Right forelimb (tissue), 1 donor: ENCODE results near the gene SLC15A3.

ENCODE experiments used
- DNase-seq: peaks from one replicate; pipeline ENCODE4 v3.0.0-alpha.2; 2018

The SLC15A3 gene

DNA sequence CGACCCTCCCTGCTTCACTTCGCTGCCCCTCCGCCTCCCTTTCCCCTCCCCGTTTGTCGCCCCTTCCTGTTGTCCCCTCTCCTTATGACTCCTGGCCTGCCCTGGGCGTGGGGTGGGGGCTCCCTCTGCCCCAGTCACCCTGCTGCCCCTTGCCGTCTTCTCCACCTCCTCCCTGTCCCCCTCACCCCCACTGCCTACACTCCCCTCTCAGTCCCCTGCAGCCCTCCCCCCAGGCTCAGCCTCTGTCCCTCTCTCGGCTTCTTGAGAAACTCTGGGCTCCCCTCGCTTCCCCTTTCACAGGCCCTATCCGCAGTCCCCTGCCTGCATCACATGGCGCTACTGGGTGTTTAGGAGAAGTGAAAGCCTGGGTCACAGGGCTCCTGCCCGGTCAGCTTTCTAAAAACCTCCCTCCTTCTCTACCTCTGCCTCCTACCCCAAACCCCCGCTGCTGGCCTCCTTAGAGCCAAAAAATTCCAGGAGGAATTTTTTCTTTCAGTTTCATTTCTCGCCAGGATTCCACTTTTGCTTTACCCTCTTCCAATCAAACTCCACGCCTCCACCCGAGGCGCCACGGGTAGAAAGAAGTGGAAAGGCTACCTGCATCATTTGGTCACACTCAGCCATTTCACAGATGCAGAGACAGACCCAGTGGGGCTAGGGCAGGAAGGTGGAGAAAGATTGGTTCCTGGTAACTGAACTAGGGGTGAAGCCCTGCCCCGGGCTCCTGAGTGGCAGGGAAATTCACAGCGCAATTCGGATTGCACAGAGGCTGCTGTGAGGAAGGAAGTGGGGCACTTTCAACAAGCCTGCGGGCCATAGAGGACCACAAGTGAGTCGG, at the start of gene SLC15A3:
TSS of gene SLC15A3 (minus strand) at position 273 of the 838 bp plus-strand sequence. CDS start 625 bp downstream, outside the sequence.
- peak; percentile 64 for DNase-seq

DNA sequence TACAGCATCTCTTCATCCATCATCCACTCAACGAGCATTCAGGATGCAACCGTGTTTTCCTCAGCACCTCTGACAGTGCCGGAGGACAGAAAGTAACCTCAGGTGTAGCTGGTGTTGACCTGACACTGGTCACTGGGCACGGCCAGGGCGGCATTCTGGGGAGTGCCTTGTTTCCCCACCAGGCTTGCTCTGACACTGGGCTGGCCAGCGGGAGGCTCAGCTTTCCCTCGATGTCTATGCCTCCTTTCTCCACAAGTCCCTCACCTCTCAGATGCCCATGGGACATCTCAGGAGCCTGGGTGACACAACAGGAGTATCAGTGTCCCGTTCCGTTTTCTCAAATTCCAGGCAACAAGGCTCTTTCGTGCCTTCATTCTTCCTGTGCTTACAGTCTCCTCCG, 48.5 kb upstream of the SLC15A3 start:
- DNase-seq, result no peak

DNA sequence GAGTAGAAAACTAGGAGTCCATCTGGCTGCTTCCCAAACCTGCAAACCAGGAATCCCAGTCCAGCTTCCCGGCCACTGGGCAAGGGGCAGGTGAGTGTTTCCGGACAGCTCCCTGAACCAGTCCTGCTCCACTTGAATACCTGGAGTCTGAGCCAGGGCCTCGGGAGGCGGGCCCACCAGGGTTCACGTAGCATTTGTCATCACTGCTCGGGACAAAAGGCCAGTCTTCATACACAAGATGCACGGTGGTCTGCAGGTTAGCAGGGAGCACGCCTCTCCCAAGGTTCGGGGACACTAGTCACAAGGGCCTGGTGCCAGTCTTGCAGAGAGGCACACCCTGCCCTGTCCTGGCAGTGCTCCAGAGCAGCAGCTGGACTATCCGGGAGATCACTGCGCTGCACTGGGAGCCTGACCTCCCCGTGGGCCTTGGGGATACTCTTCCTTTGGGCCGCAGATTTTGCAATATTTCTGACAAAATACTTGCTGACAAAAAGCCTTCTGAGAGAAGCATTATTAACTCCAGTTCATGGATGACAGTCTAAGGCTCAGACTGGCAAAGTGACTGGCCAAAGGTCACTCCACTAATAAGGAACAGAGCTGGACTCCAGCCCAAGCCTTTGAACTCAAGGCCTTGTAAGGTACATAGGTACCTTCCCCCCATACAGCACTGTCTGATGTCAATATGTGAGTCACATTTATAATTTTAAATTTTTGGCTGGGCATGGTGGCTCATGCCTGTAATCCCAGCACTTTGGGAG, 44.6 kb upstream of the SLC15A3 start:
- no peak for DNase-seq

DNA sequence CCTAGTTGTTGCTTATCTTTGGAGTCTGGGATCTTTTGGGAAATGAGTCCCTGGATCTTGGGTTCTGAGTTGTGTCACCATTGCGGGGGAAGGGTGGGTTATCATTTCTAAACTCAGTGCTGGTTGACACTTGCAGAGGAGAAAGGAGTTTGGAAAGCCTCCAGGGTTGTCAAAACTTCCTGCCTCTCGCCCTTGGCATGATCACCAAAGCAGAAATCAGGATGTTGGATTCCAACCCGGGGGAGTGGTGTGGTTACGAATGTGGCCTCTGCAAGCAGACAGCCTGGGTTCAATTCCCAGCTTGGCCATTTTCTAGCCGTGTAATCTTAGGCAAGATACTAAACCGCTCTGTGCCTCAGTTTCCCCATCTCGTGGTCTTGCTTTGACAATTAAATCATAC, 43.8 kb upstream of the SLC15A3 start:
- no peak for DNase-seq

DNA sequence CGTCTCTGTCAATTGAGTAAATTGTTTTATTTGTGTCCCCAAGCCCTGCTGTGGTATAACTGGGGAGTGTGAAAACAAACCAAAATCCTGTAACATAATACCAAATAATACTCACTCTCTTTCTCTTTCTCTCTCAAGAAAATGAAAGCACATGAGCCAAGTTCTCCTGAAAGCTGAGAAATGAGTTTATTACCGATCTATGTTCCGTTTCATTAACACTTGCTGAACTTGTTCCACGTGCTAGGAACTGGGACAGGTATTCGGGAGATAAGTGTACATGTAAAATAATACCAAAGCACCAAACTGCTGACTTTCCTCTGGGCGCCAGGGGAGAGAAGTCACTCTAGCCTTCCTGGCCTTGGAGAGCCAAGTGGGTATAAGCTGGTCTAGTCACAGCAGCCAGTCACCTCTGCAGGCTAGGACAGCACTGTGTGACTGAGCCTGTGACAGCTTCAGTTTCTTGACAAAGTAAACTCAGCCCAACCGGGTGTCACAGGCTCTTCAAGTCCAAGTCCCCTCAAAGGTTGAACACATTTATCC, 42.6 kb upstream of the SLC15A3 start:
- no peak for DNase-seq

DNA sequence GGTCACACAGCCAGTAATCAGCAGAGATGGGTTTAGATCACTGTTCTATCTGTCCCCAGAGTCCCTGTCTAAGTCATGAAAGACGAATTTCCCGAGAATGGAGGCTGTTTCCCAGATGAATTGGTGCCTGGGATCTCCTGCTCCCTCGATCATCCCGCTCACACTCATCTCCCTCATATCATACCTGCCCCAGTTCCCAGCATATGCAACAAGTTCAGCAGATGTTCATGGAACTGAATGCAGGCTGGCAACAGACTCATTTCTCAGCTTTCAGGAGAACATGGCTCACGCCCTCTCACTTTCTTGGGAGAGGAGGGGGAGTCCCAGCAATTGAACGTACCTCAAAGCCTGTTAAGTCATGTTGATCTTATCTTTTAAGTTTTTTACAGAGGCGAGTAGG, 41.6 kb upstream of the SLC15A3 start:
- no peak for DNase-seq

DNA sequence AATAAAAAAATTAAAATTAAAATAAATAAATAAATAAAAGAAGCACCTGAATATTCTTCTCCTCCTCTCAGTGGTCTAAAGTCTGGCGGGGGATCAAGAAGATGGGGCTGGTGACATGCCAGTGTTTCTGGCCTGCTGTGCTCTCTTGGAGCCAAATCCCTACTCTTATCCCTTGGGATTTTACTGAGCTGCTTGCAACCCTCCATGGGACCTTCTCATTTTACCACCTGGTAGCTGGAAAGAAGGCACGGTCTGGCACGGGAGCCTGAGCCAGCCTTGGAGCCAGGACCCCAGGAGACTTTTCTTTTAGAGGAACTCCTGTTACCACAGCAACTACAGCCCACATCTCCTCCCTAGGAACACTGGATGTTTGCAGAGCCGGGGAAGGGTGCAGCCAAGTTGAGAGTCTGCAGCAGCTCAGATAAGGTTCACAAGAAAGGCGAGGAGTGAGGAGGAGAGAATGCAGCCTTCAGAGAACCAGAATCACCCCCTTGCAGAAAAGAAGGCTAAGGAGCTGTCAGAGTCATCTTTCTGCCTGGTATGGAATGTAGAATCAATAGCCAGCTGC, 41.0 kb upstream of the SLC15A3 start:
- no peak for DNase-seq

DNA sequence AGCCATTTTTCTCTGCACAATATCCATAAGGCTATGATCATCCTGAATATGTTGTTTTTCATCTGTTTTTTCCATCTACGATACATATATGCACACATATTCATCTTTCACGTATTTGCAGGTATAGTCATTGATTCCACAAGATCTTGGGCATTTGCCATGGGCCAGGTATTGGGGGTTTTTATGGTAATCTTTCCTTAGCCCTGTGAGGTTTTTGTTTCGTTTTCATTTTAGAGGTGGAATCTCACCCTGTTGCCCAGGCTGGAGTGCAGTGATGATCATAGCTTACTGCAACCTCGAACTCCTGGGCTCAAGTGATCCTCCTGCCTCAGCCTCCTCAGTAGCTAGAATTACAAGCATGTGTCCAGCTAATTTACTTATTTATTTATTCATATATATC, 39.5 kb upstream of the SLC15A3 start:
- no peak for DNase-seq

DNA sequence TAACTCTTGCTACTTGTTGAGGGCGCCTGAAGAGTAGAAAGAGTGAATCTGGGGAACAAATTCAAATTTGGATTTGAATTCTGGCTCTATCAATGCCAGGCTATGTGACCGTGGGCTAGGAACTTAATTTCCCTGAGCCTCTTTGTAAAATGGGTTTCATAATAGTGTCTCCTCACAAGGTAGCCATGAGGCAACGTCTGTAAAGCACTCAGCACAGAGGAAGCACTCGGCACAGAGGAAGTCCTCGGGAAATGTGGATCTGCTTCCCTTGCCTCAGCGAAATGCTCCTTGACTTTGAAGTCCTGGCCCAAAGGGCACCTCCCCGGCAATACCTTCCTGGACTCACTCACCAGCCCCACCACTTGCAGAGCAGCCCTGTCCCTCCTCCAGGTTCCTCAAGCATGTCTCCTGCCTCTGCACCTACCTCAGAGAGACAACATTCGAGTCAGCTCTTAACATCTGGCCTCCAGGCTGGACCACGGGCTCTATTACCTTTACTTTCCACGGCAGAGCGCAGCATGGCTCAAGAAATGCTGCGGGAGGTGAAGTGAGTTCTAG, 37.2 kb upstream of the SLC15A3 start:
- DNase-seq, result no peak

DNA sequence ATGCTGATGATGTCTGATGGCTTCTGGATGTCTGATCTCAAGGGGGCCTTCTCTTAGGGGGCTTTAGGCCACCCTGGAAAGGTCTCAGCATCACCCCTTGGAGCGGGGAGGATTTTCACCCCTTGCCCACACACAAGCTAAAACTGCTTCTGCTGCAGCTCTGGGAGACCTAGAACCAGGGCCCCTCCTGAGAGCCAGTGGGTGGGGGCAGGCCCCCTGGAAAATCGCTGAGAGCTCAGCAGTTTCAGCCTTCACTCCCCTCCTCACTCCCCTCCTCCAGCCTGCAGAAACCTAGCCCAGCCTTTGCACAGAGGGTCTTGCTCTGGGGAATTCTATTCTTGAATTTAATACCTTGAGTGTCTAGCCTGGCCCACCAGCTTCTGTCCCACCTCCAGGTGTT, 36.7 kb upstream of the SLC15A3 start:
- no peak for DNase-seq

DNA sequence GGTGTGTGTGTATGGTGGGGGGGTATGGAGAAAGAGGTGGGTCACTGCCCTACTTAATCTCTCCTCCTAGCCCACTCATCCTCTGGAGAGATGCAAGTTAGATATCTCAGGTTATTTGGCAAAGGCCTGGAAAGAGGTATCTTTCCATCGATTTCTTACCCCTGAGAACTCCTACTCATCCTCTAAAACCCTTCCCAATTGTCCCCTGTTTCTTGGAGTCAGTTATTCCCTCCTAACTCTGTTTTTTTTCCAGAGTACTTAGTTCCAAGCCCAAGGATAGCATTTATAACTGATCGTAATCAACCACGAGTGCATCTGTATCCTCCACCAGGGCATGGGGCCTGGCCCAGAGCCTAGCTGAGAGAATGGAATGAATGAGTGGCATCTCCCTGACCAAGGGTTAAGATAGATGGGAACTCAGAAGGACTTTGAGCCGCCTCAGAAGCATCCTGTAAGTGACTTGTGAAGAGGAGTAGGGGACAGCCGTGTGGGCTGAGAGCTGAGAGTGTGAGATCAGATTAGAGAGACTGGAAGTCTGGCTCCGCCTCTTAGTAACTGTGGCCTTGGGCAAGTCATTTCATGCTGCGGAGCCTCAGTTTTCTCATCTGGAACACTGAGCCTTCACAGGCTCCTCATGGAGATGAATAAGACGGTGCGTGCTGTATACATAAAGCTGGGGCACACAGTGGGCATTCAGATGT, 35.8 kb upstream of the SLC15A3 start:
- DNase-seq, result no peak

DNA sequence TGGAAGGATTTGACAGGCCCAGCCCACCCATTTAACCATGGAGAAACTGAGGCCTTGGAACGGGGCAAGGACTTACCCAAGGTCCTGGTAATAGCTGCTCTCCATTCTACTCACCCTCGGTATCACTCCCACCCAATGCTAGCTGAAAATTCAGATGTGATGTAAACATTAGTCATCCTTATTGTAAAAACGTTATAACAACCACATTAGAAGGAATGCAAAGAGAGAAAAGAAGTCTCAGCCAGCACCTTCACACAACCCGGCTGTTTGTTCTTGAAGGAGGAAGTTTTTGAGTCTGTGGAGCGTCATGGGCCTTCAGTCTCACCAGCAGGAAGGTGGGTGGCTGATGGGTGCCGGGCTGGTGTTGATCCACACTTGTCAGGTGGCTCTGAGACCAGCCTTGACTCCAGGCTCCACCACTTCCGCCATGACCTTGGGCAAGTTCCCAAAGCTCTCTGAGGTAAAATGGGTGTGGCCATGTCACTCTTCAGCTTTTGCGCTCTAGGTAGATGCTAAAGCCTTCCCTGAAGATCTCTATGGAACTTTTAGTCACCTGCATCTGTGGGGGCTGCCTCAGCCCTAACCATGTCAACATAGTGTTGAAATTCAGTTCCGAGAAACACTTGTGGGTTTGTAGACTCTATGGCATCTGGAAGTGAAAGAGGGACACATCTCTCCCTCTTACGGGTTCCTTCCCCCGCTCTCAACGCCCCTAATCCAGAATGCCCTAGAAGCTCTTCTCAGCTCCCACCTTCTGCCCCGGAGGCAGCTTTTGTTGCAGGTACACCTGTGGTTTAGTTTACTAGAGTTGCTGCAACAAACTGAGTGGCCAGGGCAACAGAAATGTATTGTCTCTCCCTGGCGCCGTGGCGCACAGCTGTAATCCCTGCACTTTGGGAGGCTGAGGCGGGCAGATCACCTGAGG, 34.3 kb upstream of the SLC15A3 start:
- DNase-seq, result no peak

DNA sequence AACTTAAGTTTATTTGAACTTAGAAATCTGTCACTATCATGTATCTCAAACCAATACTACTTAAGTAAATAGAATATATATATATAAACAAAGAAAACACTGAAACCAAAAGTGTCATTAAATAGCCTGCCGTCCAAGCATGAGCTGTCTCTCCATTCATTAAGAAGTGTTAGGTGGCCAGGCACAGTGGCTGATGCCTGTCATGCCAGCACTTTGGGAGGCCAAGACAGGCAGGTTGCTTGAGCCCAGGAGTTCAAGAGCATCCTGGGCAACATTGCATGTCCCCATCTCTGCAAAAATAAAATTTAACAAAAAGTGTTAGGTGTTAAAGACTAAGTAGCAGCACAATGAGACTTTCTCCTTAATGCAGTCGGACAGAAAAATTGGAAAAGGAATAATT, 33.5 kb upstream of the SLC15A3 start:
- DNase-seq, result no peak

DNA sequence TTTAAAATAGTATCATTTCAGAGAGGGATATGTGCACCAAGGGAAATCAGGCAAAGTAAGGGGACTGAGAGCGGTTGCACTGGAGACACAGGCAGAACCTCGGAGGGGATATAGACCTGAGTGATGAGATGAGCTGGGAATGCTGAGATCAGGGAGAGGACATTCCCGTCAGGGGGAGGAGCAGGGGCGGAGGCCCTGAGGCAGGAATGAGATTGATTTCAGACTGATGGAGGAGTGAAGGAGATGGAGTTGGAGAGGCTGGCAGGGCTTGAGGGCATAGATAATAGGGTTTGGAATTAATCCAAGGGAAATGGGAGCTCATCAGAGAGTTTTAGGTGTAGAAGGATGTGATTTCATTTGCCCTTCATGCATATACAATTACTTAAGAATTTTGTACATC, 32.7 kb upstream of the SLC15A3 start:
- no peak for DNase-seq

DNA sequence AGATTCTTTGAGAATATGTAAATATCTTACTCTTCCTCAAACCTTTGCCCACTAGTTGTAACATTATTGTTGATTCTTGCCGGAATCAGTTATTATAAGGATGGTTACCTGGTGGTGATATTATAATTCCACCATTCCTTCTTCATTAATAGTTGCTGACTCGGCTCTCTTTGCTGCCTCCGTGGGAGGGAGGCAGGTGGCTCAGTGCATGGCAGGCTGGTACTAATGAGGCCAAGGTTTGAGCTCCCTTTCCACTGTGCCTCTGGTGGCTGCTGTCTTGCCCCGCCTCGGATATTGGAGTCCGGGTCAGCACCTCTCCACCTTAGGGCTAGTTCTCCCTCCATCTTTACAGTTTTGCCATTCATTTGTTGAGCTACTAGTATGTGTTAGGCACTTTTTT, 32.2 kb upstream of the SLC15A3 start:
- no peak for DNase-seq

DNA sequence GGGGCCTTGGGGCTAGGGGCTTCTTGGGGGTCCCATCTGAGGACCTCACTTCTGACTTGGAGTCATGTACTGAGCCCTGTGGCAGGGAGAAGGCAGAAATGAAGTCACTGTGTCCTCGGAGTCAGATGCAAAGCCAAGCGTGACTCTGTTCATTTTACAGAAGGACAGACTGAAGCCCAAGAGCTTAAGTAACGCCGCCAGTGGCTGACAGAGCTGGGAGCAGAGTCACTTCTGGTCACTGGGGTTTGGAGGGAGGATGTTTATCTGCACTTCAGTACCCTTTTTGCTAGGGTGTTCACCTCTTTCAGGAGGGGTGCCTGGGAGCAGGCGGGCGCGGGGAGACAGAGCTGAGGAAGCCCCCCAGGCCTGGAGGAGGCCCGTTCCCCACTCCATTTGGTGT, 30.2 kb upstream of the SLC15A3 start:
- no peak for DNase-seq

DNA sequence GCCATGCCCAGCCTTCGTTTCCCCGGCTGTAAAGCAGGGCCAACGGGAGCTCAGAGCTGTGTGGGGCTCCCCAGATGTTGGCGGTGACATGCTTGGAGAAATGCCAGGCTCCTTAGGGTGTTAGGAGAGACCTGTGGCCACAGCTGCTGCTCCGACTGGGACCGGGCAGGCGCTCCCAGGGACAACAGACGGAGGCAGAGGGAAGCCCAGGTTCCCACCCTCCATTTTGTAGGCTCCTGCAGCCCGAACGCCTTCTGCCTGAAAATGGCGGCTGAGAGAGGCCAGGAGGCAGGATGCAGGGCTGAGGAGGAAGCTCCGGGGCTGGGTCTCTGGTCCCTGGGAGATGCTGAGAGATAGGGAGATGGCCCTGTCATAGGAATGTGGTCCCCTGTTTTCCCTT, 29.5 kb upstream of the SLC15A3 start:
- no peak for DNase-seq

DNA sequence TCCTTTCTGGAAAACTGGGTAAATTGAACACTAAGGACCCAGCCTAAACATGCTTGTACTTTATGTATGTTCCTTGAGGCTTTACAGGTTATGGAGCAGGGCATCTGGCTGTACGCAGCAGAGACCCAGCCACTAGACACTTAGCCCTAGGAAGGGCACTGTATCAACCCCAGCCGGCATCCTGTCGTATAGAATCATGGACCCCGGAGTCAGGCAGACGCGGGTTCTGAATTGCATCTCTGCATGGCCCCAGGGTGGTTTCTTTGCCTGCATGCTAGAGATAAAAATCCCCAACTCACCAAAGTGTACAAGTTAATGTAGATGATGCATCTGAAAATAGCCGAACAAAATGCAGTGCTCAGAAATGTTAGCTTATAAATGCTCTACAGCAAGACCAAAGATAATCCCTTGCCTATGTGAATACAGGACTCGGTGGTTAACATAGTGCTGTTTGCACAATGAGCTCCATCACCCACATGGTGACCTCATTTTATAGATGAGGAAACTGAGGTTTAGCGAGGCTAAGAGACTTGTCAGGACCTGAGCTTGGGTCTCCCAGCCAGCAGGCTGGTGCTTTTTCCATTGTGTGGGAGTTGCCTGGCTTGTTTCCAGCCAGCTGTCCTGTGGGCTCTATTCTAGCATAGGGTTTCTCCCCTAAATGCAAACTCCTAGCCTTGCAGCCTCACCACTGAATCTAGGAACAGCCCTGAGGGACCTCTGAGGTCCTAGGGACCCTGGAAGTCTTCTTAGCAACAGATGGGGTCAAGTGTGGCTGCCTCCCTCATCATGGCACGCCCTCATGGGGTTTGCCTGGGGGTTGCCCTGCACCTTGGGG, 26.8 kb upstream of the SLC15A3 start:
- DNase-seq, result no peak

DNA sequence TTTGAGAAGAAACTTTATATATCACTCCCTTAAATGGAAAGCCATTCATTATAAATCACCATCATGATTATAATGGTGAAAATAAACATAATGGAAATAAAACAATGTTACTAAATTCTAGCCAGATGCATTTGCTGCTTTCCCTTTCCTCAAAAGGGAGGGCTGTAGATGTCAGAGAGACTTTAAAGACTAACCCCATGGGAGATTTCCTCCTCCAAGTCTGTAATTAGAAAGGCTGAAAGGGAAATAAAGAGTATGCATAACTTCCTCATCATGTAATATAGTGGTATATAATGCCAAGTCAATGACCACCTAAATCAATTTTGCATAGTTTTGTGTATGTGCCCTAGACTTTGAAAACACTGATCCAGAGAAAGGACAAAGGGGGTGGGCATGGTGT, 25.9 kb upstream of the SLC15A3 start:
- no peak for DNase-seq

DNA sequence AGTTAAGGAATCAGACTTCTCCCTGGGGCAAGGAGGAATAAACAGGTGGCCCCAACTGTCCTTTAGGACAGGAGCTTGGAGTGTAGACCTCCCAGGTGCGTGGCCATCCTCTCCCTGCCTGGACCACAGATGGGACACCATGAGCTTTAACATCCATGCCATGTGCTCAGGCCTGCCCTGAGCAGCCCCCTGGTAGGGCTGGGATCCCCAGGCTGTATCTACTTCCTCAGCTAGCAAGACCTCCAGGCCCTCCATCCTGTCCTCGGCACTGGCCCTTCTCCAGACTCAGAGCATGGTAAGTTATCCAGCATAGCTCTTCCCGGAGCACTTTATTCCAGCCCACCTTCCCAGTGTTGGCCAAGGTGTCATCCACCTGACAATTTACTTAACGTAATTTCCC, 25.2 kb upstream of the SLC15A3 start:
- DNase-seq, result no peak

DNA sequence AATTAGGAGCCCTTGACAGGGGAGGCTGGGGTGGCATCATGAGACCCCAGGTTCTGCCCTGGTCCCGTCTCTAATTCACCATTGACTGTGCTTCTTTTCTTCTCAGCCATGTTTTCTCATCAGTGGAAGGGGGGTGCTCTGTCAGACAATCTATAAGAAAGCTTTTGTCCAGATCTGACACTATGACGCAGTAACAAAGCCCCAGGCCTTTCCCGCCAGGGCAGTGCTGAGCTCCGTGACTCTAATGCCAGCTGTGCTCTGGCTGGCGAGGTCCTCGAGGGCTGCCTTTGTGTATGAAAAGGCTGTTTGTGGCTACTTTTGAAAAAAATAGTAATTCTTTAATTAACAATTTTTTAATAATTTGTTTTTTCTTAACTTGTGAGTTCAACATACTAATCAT, 22.8 kb upstream of the SLC15A3 start:
- DNase-seq, result no peak
